ENCODE data around the gene OPN1MW3. TPM values are rescaled to one million over a fixed set of nuclear protein-coding genes. Genes with fewer than 3 reads are reported as not detected.
A peak's percentile ranks its signal among the peaks of the same experiment; 100 is the strongest.
"Not testable (repeated sequence)": the region's sequence is repeated elsewhere in the genome, so short reads cannot be mapped to it uniquely, and the experiment has no call there.

OPN1MW3 gene
- total RNA-seq: not detected

DNA sequence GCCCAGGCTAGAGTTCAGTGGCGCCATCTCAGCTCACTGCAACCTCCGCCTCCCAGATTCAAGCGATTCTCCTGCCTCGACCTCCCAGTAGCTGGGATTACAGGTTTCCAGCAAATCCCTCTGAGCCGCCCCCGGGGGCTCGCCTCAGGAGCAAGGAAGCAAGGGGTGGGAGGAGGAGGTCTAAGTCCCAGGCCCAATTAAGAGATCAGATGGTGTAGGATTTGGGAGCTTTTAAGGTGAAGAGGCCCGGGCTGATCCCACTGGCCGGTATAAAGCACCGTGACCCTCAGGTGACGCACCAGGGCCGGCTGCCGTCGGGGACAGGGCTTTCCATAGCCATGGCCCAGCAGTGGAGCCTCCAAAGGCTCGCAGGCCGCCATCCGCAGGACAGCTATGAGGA is at the start of gene OPN1MW3:
TSS of gene OPN1MW3 (plus strand) at position 301 of the 400 bp plus-strand sequence. CDS start at position 339, 38 bp downstream.
- DNase-seq (ENCODE audit: low spot score); ATAC-seq (ENCODE audit: low FRiP score): not testable (repeated sequence)

DNA sequence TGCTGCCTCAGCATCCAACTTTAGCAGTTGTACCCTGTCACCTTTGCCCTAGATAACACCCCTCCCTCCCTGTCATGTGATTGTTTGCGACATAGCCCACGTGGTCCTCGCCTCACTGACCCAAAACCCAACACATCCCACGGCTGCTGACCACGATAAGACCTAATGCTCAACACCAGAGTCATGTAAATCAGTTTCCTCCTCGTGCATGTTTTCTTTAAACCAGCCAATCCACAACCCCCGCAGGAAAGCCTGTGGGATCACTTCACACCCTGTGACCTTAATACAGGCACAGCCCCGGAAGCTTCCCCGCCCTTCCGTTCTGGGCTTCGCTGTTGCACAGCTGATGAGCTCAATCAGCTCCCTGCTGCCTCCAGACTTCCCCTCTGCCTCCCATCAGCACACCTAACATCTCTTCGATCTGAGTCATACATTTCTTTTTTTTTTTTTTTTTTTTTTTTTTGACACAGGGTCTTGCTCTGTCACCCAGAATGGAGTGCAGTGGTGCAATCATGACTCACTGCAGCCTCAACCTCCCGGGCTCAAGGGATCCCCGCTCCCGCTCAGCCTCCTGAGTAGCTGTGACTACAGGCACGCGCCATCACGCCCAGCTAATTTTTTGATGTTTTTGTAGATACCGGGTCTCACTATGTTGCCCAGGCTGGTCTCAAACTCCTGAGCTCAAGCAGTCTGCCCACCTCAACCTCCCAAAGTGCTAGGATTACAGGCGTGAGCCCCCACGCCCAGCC is 47.5 kb upstream of the OPN1MW3 start:
- peak; percentile 73 for ATAC-seq (ENCODE audit: low FRiP score)
- not testable (repeated sequence) for DNase-seq (ENCODE audit: low spot score)

DNA sequence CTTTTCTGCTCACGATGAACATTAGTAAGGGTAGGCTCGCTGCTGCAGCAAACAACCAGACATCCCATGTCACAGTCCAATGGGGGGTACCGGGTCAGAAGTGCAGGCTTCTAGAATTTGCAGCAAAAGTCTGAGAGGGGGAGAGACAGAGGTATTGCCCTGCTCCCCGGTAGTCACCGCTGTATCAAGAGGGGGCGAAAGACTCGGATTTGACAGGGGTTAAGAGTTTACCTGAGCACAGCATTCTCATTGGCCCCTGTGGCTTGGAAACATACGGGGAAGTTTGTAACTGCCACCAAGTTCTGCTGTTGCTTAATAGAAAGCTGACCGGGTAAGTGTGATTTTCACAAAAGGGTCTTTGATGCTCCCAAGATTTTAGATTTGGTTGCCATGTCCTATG is 46.3 kb upstream of the OPN1MW3 start:
- ATAC-seq (ENCODE audit: low FRiP score): not testable (repeated sequence)
- DNase-seq (ENCODE audit: low spot score): peak; percentile 22

DNA sequence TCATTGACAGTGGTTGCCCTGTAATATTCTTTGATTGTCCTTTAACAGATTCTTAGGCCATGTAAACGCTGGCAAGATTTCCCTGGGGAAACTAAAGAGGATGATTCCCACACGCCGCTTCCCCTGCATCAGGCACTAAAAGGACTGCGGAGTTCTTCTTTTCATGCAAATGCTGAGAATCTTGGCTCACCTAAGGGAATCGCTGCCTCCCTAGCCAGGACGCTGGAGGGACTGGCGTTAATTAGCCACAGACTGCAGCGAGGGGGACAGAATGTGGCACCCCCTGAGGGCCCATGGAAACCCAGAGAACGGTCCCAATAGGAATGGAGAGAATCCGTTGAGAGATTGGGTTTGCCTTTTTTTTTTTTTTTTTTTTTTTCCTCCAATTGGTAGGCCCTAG is 45.9 kb upstream of the OPN1MW3 start:
- DNase-seq (ENCODE audit: low spot score); ATAC-seq (ENCODE audit: low FRiP score): not testable (repeated sequence)

DNA sequence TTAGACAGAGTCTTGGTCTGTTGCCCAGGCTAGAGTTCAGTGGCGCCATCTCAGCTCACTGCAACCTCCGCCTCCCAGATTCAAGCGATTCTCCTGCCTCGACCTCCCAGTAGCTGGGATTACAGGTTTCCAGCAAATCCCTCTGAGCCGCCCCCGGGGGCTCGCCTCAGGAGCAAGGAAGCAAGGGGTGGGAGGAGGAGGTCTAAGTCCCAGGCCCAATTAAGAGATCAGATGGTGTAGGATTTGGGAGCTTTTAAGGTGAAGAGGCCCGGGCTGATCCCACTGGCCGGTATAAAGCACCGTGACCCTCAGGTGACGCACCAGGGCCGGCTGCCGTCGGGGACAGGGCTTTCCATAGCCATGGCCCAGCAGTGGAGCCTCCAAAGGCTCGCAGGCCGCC is 37.9 kb upstream of the OPN1MW3 start, which contains the start of gene OPN1MW2:
TSS of gene OPN1MW2 (plus strand) at position 301 of the 400 bp plus-strand sequence. CDS start at position 361, 60 bp downstream.
- ATAC-seq (ENCODE audit: low FRiP score); DNase-seq (ENCODE audit: low spot score): not testable (repeated sequence)

DNA sequence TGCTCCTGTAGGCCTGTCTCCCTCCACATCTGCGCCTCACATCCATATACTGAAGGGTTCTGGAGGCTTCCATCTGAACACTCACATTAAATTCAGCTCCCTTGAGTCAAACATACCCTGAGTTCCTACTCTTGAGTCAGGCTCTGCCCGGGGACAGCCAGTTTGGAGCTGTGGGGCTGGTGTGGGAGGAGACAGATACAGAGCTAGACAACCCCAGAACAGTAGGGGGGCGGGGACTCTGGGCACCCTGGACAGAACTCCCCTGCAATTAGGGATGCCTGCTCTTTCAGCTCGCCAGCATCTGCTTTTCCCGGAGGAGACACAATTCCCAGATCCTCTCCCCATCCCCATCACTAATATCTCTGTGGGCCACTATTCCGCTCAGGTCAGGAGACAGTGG is 32.1 kb upstream of the OPN1MW3 start:
- not testable (repeated sequence) for DNase-seq (ENCODE audit: low spot score); ATAC-seq (ENCODE audit: low FRiP score)

DNA sequence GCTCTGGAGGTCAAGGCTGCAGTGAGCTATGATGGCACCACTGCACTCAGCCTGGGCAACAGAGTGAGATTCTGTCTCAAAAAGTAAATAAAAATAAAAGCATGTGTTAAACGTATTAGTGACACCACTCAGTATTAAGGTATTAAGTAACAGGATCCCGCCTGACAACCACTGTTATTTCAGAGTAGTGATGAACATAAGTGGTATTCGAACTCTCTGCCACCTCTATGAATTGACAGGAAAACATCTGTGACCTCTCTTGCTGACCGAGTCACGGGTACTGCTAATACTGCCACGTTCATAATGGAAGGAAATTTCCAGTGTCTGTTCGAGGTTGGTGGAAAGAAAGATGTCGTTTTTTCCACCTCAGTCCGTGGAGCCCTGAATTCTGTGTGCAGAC is 30.7 kb upstream of the OPN1MW3 start:
- not testable (repeated sequence) for ATAC-seq (ENCODE audit: low FRiP score); DNase-seq (ENCODE audit: low spot score)

DNA sequence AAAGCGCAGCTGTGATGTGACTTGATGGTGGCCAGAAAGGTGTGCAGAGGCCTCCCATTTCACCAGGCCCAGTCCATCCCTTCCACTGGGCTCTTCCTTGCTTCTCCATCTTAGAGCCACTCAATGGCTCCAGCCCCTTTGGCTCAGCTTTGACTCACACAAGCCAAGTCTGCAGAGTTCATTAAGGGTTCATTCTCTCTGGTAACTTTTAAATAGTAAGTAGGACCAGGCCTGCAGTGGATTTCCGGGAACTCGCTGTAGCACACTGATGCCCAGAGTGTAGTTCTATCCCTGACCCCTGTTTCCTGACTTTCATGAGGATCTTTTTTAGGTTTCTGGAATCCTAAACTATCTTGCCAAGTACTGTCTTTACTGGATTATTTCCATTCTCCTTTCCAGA is 25.9 kb upstream of the OPN1MW3 start:
- ATAC-seq (ENCODE audit: low FRiP score); DNase-seq (ENCODE audit: low spot score): not testable (repeated sequence)

DNA sequence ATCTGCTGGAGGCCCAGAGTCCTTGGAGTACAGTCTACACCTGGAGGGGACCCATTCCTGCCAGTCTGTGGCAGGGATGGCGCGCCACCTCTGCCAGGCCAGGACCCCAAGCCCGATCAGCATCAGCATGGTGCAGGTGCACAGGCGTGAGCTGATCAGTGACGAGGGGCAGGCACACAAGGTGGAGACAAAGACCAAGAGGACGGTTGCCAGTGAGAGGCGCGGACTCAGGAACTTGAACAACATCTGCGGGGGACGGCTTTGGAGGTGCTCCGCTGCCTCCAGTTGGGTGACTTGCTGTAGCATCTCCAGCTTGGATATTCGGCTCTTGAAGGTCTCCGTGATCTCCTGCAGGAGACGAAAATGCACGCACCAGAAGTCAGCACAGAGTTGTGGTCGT is 23.8 kb upstream of the OPN1MW3 start:
- DNase-seq (ENCODE audit: low spot score); ATAC-seq (ENCODE audit: low FRiP score): not testable (repeated sequence)

DNA sequence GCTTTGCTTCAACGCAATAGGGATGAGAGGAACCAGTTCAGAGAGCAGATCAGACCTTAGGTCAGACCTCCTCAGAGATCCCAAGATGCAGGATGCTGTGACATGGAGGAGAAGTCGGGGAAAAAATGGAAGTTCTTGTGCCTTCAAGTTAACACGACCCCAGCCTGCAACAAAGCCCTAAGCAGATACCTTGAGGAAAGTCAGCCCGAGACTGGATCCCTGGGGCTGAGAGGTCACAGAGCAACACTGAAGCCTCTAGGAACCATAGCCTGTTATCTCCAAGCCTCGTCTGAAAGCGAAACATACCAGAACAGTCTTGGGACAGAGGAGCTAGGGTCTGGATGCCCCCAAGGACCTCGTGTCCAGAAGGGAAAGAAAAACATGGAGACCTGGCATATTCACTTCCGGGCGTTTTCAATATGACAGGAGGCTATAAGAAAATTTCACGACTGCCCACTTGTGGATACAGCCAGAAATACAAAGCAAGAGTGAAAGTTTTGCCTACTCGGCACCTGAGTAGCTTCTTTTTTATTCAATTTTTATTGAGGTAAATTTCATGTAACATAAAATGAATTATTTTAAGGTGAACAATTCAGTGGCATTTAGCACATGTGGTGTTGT is 18.3 kb upstream of the OPN1MW3 start:
- DNase-seq (ENCODE audit: low spot score): peak; percentile 11

DNA sequence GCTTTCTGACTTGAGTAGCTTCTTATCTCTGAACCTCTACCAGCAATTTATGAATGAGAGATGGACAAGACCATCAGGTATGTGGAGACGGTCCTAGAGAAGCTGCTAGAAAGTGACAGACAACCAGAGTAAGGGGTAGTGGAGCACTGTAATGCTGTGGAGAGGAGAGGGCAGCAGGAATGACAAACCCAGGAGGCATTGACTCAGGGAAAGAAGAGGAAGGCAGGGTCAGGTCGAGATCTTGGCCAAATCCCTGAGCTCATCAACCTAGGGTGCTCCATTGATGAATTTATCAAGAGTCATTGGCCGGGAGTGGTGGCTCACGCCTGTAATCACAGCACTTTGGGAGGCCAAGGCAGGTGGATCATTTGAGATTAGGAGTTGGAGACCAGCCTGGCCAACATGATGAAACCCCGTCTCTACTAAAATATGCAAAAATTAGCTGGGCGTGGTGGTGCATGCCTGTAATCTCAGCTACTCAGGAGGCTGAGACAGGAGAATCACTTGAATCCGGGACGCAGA is 17.3 kb upstream of the OPN1MW3 start:
- peak; percentile 70 for ATAC-seq (ENCODE audit: low FRiP score)

More for the DNA sequence above, 18.3 kb upstream of the OPN1MW3 start:
- ATAC-seq (ENCODE audit: low FRiP score): not testable (repeated sequence)

DNA sequence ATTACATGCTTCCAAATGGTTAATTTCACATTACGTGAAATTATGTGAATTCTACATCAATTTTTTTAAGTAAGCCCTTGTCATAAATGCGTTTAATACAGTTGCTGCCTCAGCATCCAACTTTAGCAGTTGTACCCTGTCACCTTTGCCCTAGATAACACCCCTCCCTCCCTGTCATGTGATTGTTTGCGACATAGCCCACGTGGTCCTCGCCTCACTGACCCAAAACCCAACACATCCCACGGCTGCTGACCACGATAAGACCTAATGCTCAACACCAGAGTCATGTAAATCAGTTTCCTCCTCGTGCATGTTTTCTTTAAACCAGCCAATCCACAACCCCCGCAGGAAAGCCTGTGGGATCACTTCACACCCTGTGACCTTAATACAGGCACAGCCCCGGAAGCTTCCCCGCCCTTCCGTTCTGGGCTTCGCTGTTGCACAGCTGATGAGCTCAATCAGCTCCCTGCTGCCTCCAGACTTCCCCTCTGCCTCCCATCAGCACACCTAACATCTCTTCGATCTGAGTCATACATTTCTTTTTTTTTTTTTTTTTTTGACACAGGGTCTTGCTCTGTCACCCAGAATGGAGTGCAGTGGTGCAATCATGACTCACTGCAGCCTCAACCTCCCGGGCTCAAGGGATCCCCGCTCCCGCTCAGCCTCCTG is 9.9 kb upstream of the OPN1MW3 start:
- peak; percentile 88 for ATAC-seq (ENCODE audit: low FRiP score)
- DNase-seq (ENCODE audit: low spot score): not testable (repeated sequence)

More for the DNA sequence above, 17.3 kb upstream of the OPN1MW3 start:
- peak; percentile 22 for DNase-seq (ENCODE audit: low spot score)

DNA sequence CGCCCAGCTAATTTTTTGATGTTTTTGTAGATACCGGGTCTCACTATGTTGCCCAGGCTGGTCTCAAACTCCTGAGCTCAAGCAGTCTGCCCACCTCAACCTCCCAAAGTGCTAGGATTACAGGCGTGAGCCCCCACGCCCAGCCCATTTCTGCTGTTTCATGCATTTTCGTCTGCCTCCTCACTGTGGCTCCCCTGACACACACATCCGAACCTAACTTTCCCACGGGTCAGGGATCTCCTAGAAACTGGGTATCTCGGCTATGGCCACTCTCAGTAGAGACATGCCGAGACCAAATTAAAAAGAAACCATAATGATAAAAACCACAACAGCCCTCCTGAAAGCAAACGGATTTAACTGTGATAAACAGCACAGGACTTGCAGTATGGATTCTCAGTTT is 9.3 kb upstream of the OPN1MW3 start:
- ATAC-seq (ENCODE audit: low FRiP score); DNase-seq (ENCODE audit: low spot score): not testable (repeated sequence)

DNA sequence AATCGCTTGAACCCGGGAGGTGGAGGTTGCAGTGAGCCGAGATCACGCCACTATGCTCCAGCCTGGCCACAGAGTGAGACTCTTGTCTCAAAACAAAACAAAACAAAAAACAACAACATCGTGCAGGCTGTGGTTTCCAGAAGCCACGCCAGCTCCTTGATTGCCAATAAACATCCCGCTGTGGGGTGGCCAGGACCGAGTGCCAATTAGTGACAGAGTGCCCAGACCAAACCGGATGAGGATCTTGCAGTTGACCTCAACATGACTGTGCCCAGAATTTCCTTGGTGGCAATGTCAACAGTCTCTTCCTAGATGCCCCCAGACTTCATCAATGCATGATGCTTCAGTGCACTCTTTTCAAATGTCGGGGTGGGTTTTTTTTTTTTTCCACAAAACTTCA is 1.3 kb downstream of the OPN1MW3 start:
- not testable (repeated sequence) for ATAC-seq (ENCODE audit: low FRiP score)

DNA sequence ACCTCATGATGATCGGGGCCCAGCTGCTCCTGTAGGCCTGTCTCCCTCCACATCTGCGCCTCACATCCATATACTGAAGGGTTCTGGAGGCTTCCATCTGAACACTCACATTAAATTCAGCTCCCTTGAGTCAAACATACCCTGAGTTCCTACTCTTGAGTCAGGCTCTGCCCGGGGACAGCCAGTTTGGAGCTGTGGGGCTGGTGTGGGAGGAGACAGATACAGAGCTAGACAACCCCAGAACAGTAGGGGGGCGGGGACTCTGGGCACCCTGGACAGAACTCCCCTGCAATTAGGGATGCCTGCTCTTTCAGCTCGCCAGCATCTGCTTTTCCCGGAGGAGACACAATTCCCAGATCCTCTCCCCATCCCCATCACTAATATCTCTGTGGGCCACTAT is 5.7 kb downstream of the OPN1MW3 start:
- ATAC-seq (ENCODE audit: low FRiP score); DNase-seq (ENCODE audit: low spot score): not testable (repeated sequence)

More for the DNA sequence above, 1.3 kb downstream of the OPN1MW3 start:
- DNase-seq (ENCODE audit: low spot score): not testable (repeated sequence)

DNA sequence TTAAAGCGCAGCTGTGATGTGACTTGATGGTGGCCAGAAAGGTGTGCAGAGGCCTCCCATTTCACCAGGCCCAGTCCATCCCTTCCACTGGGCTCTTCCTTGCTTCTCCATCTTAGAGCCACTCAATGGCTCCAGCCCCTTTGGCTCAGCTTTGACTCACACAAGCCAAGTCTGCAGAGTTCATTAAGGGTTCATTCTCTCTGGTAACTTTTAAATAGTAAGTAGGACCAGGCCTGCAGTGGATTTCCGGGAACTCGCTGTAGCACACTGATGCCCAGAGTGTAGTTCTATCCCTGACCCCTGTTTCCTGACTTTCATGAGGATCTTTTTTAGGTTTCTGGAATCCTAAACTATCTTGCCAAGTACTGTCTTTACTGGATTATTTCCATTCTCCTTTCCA is 11.9 kb downstream of the OPN1MW3 start:
- DNase-seq (ENCODE audit: low spot score); ATAC-seq (ENCODE audit: low FRiP score): not testable (repeated sequence)

DNA sequence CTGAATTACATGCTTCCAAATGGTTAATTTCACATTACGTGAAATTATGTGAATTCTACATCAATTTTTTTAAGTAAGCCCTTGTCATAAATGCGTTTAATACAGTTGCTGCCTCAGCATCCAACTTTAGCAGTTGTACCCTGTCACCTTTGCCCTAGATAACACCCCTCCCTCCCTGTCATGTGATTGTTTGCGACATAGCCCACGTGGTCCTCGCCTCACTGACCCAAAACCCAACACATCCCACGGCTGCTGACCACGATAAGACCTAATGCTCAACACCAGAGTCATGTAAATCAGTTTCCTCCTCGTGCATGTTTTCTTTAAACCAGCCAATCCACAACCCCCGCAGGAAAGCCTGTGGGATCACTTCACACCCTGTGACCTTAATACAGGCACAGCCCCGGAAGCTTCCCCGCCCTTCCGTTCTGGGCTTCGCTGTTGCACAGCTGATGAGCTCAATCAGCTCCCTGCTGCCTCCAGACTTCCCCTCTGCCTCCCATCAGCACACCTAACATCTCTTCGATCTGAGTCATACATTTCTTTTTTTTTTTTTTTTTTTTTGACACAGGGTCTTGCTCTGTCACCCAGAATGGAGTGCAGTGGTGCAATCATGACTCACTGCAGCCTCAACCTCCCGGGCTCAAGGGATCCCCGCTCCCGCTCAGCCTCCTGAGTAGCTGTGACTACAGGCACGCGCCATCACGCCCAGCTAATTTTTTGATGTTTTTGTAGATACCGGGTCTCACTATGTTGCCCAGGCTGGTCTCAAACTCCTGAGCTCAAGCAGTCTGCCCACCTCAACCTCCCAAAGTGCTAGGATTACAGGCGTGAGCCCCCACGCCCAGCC is 27.3 kb downstream of the OPN1MW3 start:
- ATAC-seq (ENCODE audit: low FRiP score): peak; percentile 77
- DNase-seq (ENCODE audit: low spot score): not testable (repeated sequence)

DNA sequence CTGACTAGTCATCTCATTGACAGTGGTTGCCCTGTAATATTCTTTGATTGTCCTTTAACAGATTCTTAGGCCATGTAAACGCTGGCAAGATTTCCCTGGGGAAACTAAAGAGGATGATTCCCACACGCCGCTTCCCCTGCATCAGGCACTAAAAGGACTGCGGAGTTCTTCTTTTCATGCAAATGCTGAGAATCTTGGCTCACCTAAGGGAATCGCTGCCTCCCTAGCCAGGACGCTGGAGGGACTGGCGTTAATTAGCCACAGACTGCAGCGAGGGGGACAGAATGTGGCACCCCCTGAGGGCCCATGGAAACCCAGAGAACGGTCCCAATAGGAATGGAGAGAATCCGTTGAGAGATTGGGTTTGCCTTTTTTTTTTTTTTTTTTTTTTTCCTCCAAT is 29.0 kb downstream of the OPN1MW3 start:
- not testable (repeated sequence) for ATAC-seq (ENCODE audit: low FRiP score)

More for the DNA sequence above, 29.0 kb downstream of the OPN1MW3 start:
- not testable (repeated sequence) for DNase-seq (ENCODE audit: low spot score)
